Fibroblast of the aortic adventitia (primary cell): ENCODE measurements around the gene PPM1M. TPM values are rescaled to one million over a fixed set of nuclear protein-coding genes. Genes with fewer than 3 reads are reported as not detected.
"Not testable (repeated sequence)": the region's sequence is repeated elsewhere in the genome, so short reads cannot be mapped to it uniquely, and the experiment has no call there.

Experiments
- DNase-seq: peaks from one replicate; pipeline ENCODE4 v3.0.0-alpha.2; 2010; ENCODE audit warnings: low read depth
- H3K4me3 ChIP-seq: 2 replicates; pipeline ENCODE4 v1.5.1; 2011; ENCODE audit warnings: low read depth, mild to moderate bottlenecking, control low read depth, low read length, moderate library complexity
- total RNA-seq: library from RNA; depleted of rRNA; stranded (reverse); fragments of >200 nt; gene quantifications from 2 replicates; pipeline ENCODE4 v1.2.3, GENCODE V29; 2012; ENCODE audit warnings: low replicate concordance
- TF ChIP-seq, protein P1 (sequence below): IDR thresholded peaks from 2 replicates; pipeline ENCODE4 v1.5.1; 2011; ENCODE audit warnings: mild to moderate bottlenecking, low read length, control low read depth, inconsistent platforms; ENCODE audit not compliant: insufficient read depth

Gene PPM1M
- total RNA-seq, 1 donor, result 27.4 TPM

GRCh38 chr3:52270252-52270754, 24.7 kb downstream of the PPM1M start:
- TF ChIP-seq, protein P1, sequence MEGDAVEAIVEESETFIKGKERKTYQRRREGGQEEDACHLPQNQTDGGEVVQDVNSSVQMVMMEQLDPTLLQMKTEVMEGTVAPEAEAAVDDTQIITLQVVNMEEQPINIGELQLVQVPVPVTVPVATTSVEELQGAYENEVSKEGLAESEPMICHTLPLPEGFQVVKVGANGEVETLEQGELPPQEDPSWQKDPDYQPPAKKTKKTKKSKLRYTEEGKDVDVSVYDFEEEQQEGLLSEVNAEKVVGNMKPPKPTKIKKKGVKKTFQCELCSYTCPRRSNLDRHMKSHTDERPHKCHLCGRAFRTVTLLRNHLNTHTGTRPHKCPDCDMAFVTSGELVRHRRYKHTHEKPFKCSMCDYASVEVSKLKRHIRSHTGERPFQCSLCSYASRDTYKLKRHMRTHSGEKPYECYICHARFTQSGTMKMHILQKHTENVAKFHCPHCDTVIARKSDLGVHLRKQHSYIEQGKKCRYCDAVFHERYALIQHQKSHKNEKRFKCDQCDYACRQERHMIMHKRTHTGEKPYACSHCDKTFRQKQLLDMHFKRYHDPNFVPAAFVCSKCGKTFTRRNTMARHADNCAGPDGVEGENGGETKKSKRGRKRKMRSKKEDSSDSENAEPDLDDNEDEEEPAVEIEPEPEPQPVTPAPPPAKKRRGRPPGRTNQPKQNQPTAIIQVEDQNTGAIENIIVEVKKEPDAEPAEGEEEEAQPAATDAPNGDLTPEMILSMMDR, result no peak
- DNase-seq, result no peak
- H3K4me3 ChIP-seq, result no peak overlapping the region

DNA sequence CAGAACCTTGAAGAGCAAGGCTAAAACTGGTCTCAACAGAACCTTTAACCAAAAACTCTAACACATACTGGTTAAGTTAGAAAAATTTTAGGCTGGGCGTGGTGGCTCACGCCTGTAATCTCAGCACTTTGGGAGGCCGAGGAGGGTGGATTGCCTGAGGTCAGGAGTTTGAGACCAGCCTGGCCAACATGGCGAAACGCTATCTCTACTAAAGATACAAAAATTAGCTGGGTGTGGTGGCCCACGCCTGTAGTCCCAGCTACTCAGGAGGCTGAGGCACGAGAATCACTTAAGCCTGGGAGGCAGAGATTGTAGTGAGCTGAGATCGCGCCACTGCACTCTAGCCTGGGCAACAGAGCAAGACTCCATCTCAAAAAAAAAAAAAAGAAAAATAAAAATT, 26.6 kb downstream of the PPM1M start:
- not testable (repeated sequence) for DNase-seq, H3K4me3 ChIP-seq

DNA sequence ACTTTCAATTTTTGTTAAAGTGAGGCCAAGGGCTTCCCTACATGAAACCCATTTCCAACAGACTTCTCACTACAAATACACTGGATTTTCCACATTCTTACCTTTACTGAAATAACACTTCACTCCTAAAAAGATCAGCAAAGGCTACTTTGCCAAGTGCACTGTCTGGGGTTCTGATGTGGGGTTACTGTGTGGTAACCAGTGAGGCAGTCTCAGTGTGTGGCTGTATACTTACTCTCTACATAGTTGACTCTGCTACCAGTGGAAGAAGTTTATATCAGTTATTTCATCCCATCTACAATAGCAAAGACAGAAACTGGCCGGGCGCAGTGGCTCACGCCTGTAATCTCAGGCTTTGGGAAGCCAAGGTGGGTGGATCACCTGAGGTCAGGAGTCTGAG, 27.3 kb downstream of the PPM1M start:
- H3K4me3 ChIP-seq, result no peak overlapping the region
- DNase-seq, result no peak
- TF ChIP-seq, protein P1, result no peak

GRCh38 chr3:52274781-52275180, 29.2 kb downstream of the PPM1M start:
- H3K4me3 ChIP-seq, DNase-seq: not testable (repeated sequence)

DNA sequence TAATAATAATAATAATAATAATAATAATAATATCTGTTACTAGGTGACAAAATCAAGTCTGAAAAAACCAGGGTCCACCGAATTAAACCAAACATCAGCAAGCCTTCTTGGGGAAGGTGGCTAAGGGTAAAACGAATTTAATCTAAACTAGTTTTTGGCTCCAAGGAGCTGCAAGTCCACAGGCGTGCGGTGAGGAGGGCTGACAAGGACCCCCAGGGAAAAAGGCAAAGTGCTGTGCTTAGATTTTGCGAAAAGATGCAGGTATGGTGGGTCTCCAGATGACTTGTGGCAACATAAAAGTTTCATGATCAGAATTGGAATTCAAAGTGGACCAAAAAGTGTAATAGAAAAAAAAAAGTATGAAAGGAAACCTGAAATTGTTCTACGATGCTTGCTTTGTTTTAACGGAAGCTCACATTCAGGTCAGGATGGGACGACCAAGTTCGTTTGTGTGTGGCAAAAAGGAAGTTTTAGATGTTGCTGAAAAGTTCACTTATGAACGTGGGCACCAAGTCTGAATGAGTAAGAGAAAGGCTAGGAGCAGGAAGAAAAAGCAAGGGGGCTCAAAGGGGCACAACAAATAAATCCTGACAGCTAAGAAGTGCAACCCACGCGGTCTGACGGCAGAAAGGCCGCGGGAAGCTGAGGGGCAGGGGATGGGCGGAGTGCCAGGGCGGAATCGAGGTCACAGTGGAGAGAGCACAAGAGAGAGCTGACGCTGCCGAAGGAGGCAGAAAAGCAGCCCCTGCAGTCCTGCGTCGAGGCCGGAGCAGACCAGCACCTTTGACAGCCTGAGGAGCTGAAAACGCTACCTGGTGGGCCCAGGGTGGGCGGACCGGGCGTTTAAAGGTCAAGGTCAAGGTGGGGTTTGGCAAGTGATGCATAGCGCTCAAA, 31.8 kb downstream of the PPM1M start:
- H3K4me3 ChIP-seq, result peak overlapping the region; percentile 99
- DNase-seq, result peak; percentile 60
- TF ChIP-seq, protein P1, result no peak

- TF ChIP-seq, protein P1, result peak; percentile 50
- peak; percentile 44 for DNase-seq
- peak overlapping the region; percentile 99 for H3K4me3 ChIP-seq
These were observed 32.5 kb downstream of the PPM1M start for GRCh38 chr3:52277972-52278509.

DNA sequence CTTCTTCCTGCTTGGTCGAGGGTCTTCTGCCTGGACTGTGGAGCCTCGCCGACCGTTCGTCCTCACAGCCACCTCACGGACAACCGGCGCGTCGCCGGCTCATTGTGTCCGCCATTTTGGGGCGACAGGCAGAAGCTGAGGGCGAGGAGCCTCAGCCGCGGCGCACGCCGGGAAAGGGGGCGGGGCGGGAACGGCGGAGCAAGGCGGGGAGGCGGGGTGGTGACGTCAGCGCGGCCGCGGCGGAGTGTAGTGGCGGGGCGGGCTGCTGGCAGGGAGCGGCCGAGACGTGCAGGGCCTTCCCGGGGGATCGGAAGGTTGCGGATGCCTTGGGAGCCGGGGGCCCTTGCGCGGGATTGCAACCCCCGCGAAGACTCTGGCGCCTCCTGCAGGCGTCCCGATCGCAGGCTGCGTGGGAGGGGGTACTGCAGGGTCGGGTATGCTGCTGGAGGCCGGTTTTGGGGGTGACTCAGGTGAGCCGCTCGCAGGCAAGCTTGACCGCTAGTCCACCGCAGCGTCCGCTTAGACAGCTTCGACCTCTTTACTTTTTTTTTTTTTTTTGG, 33.0 kb downstream of the PPM1M start, which contains the start of gene WDR82:
TSS of gene WDR82 (minus strand) at position 140 of the 560 bp plus-strand sequence. CDS start 288 bp downstream, outside the sequence.
- H3K4me3 ChIP-seq, result peak within 1 kb of the TSS; percentile 99
- TF ChIP-seq, protein P1, result peak; percentile 61
- DNase-seq, result peak; percentile 89
